Transverse colon (tissue), 4 donors: Measurements from ENCODE around the gene BCORL1.

Source experiments
- CTCF ChIP-seq, 5 experiments: fragments of 200-600 bp in 3 of 5; fragments of 450-650 bp in 2 of 5; sonication (generic) in 3 of 5; IDR thresholded peaks; 1 replicate in 2 of 5; 2 replicates in 3 of 5; pipeline ENCODE4 v1.5.1; 2016 to 2017; ENCODE audit warnings: antibody characterized with exemption in 5 of 5, inconsistent platforms in 3 of 5, mild to moderate bottlenecking in 2 of 5, moderate library complexity in 1 of 5
- EP300 ChIP-seq: sonication (generic); formaldehyde crosslinking; IDR thresholded peaks from one replicate; pipeline ENCODE4 v1.6.1; 2017; ENCODE audit warnings: antibody characterized with exemption, low read depth
- POLR2A ChIP-seq: fragments of 450-650 bp; IDR thresholded peaks from one replicate; pipeline ENCODE4 v1.6.1; 2016; ENCODE audit warnings: antibody characterized with exemption, mild to moderate bottlenecking, moderate library complexity
- POLR2AphosphoS5 ChIP-seq, 3 donors: sonication (generic); formaldehyde crosslinking; IDR thresholded peaks; one replicate each; pipeline ENCODE4 v1.6.1; 2016; ENCODE audit warnings: antibody characterized with exemption in 3 of 3

GRCh38 chrX:130105244-130105643 lies 122.8 kb downstream of the BCORL1 start:
- TF ChIP-seq EP300 (no peak), CTCF (IDR thresholded peaks at IDR 0.05) (no peak), POLR2A (no peak), POLR2AphosphoS5 (IDR thresholded peaks at IDR 0.05) (no peak)
